GM04503 (cell line): Measurements from ENCODE around the gene DMRTA2.

Experiments used
- DNase-seq: peaks from one replicate; pipeline ENCODE4 v3.0.0-alpha.2; 2012; ENCODE audit warnings: low read depth

Gene DMRTA2

GRCh38 chr1:50422946-50423669, at the start of gene DMRTA2:
DMRTA2 (minus strand) TSS chr1:50423443; CDS start chr1:50421536, 1,907 bp downstream.
- no peak for DNase-seq

- no peak for DNase-seq
Observed at GRCh38 chr1:50471967-50472366, 48.7 kb upstream of the DMRTA2 start.

GRCh38 chr1:50462964-50463363, 39.7 kb upstream of the DMRTA2 start:
- DNase-seq, result no peak

GRCh38 chr1:50458507-50458906, 35.3 kb upstream of the DMRTA2 start:
- DNase-seq, result no peak

GRCh38 chr1:50454911-50455310, 31.7 kb upstream of the DMRTA2 start:
- no peak for DNase-seq

- DNase-seq, result no peak
Observed at GRCh38 chr1:50453266-50453665, 30.0 kb upstream of the DMRTA2 start.

GRCh38 chr1:50452700-50453099, 29.5 kb upstream of the DMRTA2 start:
- no peak for DNase-seq

GRCh38 chr1:50450861-50451653, 27.8 kb upstream of the DMRTA2 start:
- no peak for DNase-seq

- peak; percentile 23 for DNase-seq
Observed at GRCh38 chr1:50447961-50448360, 24.7 kb upstream of the DMRTA2 start.

- DNase-seq, result no peak
Observed at GRCh38 chr1:50441183-50441582, 17.9 kb upstream of the DMRTA2 start.

- DNase-seq, result no peak
Observed at GRCh38 chr1:50438945-50439344, 15.7 kb upstream of the DMRTA2 start.

- DNase-seq, result no peak
Observed at GRCh38 chr1:50436489-50436888, 13.2 kb upstream of the DMRTA2 start.

GRCh38 chr1:50430010-50430405, 6.8 kb upstream of the DMRTA2 start:
- DNase-seq, result no peak

GRCh38 chr1:50427818-50428779, 4.9 kb upstream of the DMRTA2 start:
- DNase-seq, result no peak

- DNase-seq, result no peak
Observed at GRCh38 chr1:50427086-50427817, 4.0 kb upstream of the DMRTA2 start.

GRCh38 chr1:50426702-50427085, 3.5 kb upstream of the DMRTA2 start:
- no peak for DNase-seq

GRCh38 chr1:50426108-50426700, 3.0 kb upstream of the DMRTA2 start:
- no peak for DNase-seq

GRCh38 chr1:50425376-50426107, 2.3 kb upstream of the DMRTA2 start:
- no peak for DNase-seq

- DNase-seq, result no peak
Observed at GRCh38 chr1:50424884-50425375, 1.7 kb upstream of the DMRTA2 start.
